Measurements from ENCODE around the gene MBP.

- TF ChIP-seq POU2F2 (IDR thresholded peaks at IDR 0.05; ENCODE audit: low read depth, low read length): no peak
- TF ChIP-seq PAX5 (IDR thresholded peaks at IDR 0.05; ENCODE audit: insufficient read depth, low read length, severe bottlenecking): no peak
- no peak for TF ChIP-seq POLR2A (IDR thresholded peaks at IDR 0.05; ENCODE audit: low read depth, low read length)
- TF ChIP-seq SPI1 (IDR thresholded peaks at IDR 0.05; ENCODE audit: low read depth, low read length): no peak
Measured at GRCh38 chr18:77044866-77045664, 87.5 kb downstream of the MBP start.

Data from GM12891 (cell line).